Cerebellar nuclear complex (tissue), 1 donor: ENCODE data around the gene FNDC11.

Experiments used
- DNase-seq, 2 experiments: peaks; one replicate each; lab custom pipeline; 2025; lab: John Stamatoyannopoulos, UW

FNDC11 gene

GRCh38 chr20:63539441-63540370 lies 14.3 kb upstream of the FNDC11 start:
- DNase-seq = no peak

GRCh38 chr20:63540417-63541186 lies 13.4 kb upstream of the FNDC11 start:
- no peak for DNase-seq

- no peak for DNase-seq
Measured at GRCh38 chr20:63541371-63541770, 12.6 kb upstream of the FNDC11 start.

- DNase-seq = no peak
Measured at GRCh38 chr20:63542031-63542559, 11.9 kb upstream of the FNDC11 start.

GRCh38 chr20:63542696-63543095 lies 11.3 kb upstream of the FNDC11 start:
- DNase-seq = no peak

GRCh38 chr20:63543131-63543530 lies 10.8 kb upstream of the FNDC11 start:
- DNase-seq = no peak

GRCh38 chr20:63543733-63544132 lies 10.2 kb upstream of the FNDC11 start:
- no peak for DNase-seq

- DNase-seq = no peak
Measured at GRCh38 chr20:63544241-63544957, 9.6 kb upstream of the FNDC11 start.

- DNase-seq = no peak
Measured at GRCh38 chr20:63544958-63545516, 8.9 kb upstream of the FNDC11 start.

GRCh38 chr20:63545814-63546213 lies 8.1 kb upstream of the FNDC11 start:
- no peak for DNase-seq

- DNase-seq = no peak
Measured at GRCh38 chr20:63546256-63546955, 7.6 kb upstream of the FNDC11 start.

- DNase-seq = no peak
Measured at GRCh38 chr20:63546956-63547724, 6.8 kb upstream of the FNDC11 start.

GRCh38 chr20:63547725-63548480 lies 6.1 kb upstream of the FNDC11 start, which contains the start of gene SRMS:
Gene SRMS (minus strand): TSS chr20:63547749. CDS start chr20:63547463, 286 bp downstream.
- DNase-seq = no peak

GRCh38 chr20:63548542-63548941 lies 5.4 kb upstream of the FNDC11 start:
- no peak for DNase-seq

- DNase-seq = no peak
Measured at GRCh38 chr20:63549019-63549418, 4.9 kb upstream of the FNDC11 start.

- no peak for DNase-seq
Measured at GRCh38 chr20:63549679-63550282, 4.2 kb upstream of the FNDC11 start.

- no peak for DNase-seq
Measured at GRCh38 chr20:63551068-63551467, 2.9 kb upstream of the FNDC11 start.

GRCh38 chr20:63552481-63553249 lies 1.3 kb upstream of the FNDC11 start:
- DNase-seq = no peak
